Adrenal gland (tissue), 5 donors: ENCODE results near the gene PTPRN2.

ENCODE experiments used
- POLR2A ChIP-seq, 2 donors: fragments of 450-650 bp; IDR thresholded peaks; one replicate each; pipeline ENCODE4 v1.6.1; 2017; ENCODE audit warnings: antibody characterized with exemption in 2 of 2, mild to moderate bottlenecking in 2 of 2, moderate library complexity in 1 of 2
- TF ChIP-seq, protein P1 (sequence below), 6 experiments: fragments of 450-650 bp in 4 of 6; fragments of 200-600 bp in 2 of 6; sonication (generic) in 1 of 6; IDR thresholded peaks; 1 replicate in 5 of 6; 2 replicates in 1 of 6; pipeline versions ENCODE4 v1.5.1 to v1.8.0; 2016 to 2021; ENCODE audit warnings: antibody characterized with exemption in 6 of 6, mild to moderate bottlenecking in 2 of 6, moderate library complexity in 1 of 6
- donor health status: DM: no; HTN: no; CAD: no.

GRCh38 chr7:157791261-157791660, 796.4 kb downstream of the PTPRN2 start:
- TF ChIP-seq, protein P1, sequence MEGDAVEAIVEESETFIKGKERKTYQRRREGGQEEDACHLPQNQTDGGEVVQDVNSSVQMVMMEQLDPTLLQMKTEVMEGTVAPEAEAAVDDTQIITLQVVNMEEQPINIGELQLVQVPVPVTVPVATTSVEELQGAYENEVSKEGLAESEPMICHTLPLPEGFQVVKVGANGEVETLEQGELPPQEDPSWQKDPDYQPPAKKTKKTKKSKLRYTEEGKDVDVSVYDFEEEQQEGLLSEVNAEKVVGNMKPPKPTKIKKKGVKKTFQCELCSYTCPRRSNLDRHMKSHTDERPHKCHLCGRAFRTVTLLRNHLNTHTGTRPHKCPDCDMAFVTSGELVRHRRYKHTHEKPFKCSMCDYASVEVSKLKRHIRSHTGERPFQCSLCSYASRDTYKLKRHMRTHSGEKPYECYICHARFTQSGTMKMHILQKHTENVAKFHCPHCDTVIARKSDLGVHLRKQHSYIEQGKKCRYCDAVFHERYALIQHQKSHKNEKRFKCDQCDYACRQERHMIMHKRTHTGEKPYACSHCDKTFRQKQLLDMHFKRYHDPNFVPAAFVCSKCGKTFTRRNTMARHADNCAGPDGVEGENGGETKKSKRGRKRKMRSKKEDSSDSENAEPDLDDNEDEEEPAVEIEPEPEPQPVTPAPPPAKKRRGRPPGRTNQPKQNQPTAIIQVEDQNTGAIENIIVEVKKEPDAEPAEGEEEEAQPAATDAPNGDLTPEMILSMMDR (IDR thresholded peaks at IDR 0.05): no peak
- TF ChIP-seq POLR2A (IDR thresholded peaks at IDR 0.05): no peak
